CD4-positive, alpha-beta T cell treated with Interleukin-6 at 100 ng/mL for 8 hours (primary cell): Measurements from ENCODE around the gene TBX2.

Source experiments
- DNase-seq: peaks from one replicate; pipeline ENCODE4 v3.0.0-alpha.2; 2020; ENCODE audit warnings: mixed read lengths, low spot score

Gene TBX2

DNA sequence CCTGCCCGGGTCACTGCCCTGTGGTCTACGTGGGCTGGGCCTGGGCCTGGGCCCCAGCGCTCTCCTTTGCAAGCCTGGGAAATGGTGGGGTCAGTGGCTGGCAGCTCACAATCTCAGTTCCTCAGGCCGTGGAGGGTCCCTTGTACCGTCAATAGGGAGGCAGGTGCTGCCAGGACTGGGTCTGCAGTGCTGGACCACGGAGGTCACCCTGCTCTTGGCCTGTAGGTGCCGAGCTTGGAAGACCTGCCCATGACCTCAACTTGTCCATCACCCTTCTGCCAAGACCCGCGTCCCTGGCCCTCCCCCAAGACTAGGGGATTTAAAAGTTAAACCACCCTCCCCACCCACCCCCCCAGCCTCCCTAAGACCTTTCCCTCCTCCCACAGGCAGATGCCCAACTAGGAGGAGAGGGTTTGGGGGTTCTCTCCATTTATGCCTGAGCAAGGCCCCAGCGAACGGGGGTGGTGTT is 2.5 kb downstream of the TBX2 start:
- DNase-seq: no peak

DNA sequence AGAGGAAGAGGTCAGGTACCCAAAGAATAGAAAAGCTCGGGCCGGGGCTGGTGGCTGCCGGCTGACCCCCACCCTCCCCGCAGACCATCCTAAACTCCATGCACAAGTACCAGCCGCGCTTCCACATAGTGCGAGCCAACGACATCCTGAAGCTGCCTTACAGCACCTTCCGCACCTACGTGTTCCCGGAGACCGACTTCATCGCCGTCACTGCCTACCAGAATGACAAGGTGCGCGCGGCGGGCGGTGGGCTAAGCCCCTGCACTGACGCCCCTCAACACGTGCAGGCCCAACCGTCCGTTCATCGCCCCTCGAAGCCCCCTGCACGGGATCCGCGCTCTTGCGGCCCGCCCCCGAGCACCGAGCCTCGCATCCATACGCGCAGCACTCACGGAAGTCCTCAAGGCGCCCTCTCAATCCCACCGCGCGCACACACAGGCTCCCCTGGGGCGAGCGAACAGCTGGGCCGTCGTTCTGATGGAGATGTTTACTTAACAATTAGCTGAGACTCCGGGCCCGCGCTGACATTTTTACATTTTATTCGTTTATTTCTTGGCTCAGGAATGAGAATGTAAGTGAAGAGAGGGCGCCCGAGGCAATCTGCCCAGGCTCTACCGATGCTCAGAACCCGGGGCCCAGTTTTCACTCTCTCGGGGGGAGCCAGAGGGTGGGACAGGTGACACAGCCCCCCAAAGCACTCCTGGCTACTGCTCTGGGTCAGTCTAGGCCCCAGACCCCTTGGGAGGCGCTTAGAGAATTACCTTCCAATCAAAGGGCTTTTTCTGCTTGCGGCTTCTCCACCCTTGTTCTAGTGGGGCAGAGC is 3.5 kb downstream of the TBX2 start:
- DNase-seq: no peak

DNA sequence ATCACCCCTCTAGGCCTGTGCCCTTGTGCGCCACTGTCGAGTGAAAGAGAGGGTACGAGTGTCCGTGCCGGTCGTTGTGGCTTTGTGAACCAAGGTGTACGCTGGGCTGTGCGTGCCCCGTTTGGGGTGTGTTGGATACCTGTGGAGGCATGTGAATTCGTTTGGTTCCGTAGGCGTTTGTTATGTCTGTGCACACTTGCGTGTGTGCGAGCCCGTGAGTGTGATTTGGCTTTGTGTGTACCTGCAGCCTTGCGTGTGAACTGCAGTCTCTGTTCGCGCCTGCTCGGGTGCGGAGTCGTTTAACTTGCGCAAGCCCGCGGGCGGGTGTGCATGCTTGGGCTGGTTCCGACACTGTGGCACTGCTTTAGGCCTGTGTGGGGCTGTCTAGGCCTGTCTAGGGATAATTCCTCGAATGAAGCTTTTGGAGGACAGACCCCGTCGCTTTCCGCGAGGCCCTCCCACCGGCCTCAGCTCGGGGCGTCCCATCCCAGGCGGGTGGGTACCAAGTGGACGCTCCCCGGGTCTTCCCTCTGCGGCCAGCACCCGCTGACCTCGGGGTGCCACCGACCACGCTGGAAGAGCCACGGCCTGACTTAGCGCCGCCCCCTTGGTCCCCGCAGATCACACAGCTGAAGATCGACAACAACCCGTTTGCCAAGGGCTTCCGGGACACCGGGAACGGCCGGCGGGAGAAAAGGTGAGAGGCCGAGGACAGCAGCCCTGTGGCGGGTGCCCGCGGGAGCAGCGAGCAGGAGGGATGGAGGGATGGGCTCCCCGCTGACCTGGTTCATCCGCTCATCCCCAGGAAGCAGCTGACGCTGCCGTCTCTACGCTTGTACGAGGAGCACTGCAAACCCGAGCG is 4.4 kb downstream of the TBX2 start:
- no peak for DNase-seq

DNA sequence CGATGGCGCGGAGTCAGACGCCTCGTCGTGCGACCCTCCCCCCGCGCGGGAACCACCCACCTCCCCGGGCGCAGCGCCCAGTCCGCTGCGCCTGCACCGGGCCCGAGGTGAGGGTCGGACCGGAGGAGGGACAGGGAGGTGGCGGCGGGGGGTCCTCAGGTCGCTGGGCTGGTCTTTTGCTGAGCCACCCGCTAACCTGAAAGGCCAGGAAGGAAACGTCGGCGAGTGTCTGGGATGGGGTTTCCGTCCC is 4.9 kb downstream of the TBX2 start:
- DNase-seq: no peak

DNA sequence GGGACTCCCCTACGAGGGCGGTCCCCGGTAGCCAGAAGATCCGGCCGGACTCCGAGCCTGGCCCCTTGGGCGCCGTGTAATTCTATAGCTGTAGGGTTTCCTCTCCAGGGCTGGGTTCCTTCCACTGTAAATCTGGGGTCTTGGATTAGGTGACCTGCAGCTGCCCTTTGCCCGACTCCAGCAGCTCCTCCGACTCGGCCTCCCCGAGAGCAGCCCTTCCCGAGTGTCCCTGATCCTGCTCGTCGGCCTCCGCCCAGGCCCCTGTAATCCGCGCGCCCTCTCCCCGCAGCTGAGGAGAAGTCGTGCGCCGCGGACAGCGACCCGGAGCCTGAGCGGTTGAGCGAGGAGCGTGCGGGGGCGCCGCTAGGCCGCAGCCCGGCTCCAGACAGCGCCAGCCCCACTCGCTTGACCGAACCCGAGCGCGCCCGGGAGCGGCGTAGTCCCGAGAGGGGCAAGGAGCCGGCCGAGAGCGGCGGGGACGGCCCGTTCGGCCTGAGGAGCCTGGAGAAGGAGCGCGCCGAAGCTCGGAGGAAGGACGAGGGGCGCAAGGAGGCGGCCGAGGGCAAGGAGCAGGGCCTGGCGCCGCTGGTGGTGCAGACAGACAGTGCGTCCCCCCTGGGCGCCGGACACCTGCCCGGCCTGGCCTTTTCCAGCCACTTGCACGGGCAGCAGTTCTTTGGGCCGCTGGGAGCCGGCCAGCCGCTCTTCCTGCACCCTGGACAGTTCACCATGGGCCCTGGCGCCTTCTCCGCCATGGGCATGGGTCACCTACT is 5.5 kb downstream of the TBX2 start:
- DNase-seq: no peak

DNA sequence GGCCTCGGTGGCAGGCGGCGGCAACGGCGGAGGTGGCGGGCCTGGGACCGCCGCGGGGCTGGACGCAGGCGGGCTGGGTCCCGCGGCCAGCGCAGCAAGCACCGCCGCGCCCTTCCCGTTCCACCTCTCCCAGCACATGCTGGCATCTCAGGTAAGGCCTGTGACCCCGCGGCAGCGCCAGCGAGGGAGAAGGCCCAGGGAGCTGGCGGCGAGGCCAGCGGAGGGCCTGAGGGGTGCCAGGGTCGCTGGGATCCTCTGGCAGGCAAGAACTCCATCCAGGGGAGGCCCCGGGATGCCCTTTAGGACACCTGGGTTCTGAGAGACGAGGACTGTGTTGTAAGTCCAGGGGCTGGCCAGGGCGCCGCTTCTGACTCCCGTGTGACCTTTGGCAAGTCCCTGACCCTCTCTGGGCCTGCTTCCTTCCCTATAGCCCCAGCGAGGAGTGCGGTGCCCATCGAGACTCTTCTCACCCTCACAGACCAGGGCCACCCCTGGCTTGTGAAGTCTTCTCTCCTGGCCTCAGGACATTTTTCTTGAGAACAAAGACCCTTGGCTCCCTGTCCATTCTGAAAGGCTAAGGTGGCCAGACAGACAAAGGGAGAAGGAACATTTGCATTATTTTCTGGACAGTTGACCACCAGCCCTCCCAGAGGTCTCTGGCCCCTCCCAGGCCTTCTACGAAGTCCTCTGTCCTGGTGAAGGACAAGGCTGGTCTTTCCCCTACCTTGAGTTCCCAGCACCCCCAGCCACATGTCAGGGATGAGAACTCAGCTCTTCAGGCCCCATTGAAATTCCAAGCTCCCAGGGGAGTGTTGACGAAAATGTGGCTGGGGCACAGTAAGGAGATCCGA is 6.3 kb downstream of the TBX2 start:
- no peak for DNase-seq

DNA sequence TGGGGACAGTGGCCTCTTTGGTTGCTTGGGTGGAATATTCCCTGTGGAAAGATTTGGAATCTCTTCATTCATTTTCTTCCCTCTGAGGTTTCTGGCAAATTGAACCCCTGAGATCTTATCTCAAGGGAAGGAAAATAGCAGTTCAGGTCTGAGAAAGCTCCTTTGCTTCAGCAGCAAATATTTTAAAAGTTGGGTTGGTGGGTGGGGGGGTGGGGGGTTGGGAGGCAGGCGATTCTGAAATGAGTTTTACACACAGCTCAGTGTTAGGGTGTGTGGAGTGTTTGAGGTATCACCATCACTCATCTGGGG is 6.8 kb downstream of the TBX2 start:
- DNase-seq: no peak

DNA sequence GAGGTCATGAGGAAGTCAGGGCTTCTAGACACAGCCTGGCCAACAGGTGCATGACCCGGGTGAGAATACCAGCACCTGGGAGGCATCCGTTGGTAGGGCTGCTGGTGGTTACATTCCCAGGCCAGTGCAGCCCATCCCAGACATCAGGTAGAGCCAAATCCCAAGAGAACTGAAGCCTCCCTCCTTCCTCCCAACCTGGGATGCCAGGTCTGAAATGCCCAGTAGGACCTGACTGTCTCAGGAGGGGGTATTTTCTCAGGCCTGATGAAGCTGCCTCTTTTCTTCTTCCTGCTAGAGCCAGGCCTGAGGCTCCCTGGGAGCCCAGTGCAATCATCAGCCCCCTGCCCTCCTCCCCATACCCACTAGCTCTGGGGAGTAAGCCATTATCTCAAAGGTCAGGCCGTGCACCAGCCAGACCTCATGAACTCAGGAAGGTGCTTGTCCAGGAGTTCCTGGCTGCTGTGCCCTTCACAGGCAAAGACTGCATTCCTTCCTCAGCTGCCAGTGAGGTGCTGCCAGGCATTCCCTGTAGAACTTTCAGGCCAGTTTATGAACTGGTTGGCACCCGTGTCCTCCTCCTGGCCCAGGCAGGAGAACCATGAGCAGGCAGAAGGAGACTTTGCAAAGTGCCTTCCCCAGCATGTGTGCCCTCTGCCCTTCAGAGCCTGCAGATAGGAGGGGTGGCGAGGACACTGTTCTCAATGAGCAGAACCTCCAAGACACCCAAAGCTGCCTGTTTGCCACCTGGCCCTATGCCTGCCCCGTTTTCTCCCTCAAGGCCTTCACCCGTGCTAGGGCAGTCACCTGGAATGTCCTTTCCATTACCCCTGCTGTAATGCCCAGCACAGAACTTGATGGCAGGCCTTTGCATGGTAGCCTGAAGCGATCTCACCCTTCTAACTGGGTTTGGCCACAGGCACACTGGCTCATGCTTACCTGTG is 7.6 kb downstream of the TBX2 start:
- no peak for DNase-seq

DNA sequence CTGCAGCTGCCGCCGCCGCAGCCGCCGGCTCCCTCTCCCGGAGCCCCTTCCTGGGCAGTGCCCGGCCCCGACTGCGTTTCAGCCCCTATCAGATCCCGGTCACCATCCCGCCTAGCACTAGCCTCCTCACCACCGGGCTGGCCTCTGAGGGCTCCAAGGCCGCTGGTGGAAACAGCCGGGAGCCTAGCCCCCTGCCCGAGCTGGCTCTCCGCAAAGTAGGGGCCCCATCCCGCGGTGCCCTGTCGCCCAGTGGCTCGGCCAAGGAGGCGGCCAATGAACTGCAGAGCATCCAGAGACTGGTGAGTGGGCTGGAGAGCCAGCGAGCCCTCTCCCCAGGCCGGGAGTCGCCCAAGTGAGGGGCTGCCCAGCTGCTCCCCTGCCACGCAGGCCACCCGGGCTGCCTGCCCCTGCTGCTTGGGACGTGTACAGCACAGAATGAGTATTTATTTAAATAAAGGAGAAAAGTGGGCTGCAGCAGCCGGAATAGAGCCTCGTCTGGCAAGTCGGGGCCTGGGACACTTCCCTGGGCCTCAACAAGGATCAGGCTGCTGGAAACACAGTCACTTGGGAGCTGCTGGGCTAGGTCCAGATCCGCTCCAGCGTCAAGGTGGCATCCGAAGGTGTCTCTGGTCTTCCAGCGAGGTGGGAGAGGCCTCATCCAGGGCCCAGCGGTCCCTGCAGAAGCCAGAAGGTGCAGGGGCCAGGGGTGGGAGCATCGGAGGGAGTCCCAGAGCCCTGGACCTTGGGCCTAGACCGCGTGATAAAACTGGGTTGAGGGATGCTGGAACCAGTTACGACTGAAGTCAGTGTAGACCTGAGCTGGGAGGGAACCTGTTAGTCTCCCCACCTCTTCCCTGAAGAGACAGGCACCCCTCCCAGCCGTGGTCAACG is 8.8 kb downstream of the TBX2 start:
- no peak for DNase-seq

DNA sequence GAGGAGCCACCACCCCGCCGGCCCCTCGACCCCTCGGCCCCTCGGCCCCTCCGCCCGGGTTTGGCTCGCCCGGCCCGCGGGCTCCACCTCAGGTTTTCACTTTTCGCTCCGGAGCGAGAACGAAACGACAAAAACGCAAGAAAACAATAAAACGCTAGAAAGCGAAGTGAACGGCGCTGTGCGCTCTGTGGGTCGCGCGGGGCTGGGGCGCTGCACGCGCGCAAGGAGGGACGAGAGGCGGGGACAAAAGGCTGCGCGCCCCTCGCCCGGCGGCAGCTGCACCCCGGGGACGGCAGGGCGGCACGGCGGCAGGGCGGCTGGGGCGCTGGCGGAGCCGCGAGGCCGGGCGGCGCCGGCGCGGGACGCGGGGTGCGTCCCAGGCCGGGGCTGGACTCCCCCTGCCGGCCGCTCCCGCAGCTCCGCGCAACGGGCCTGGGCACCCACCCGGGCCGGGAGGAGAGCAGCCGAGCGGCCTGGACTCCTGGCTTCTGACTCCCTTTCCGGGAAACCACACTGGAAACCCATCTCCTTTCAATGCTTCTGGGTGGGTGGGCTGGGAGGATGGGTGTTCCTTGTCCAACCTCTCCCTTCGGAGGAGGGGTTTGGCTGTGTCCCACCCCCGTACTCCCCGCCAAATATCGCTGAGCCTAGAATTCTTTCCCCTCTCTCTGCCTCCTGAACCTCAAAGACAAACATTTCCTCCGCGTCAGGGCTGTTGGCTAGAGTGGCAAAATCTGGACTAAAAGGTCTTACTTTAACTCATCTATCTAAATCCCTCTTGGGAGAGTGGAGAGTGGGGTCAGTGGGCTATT is 9.9 kb downstream of the TBX2 start:
- no peak for DNase-seq

DNA sequence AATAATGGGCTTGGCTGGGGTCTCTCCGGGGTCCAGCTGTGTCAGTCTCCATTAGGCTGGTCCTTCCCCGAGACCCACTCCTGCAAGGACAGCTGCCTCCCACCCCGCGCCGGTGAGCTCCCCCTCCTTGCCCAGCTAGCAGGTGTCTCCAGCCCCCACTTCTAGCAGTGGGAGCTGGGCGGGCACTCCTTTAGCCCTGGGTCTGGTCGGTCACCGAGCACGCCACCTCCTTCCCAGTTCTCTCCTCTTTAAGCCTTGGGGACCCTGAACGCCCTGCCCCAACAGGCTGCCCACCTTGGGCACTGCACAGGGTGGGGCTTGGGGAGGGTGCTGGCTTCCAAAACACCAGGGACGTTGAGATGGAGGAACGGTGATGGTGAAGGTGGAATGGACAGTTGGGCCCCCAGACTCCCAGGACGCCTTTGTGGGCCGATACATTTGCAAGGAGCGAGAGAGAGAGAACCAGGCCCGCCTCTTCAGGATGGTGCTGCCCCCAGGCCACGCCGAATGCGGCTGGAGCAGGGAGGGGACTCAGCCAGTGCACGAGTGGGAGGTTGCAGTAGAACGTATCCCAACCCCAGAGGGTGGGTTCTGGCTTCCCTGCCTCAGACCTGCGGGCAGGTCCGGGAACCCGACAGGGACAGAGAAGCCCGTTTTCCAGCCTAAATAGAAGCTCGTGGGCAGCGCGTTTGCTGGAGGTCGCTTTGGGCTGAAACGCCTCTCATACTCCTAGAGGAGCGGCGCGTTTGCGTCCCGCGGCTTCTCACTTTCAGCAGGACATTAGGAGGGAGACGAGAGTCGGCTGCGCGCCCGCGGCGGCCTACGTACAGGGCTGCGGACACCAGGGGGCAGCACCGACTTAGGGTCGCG is 10.7 kb downstream of the TBX2 start:
- DNase-seq: peak; percentile 62

DNA sequence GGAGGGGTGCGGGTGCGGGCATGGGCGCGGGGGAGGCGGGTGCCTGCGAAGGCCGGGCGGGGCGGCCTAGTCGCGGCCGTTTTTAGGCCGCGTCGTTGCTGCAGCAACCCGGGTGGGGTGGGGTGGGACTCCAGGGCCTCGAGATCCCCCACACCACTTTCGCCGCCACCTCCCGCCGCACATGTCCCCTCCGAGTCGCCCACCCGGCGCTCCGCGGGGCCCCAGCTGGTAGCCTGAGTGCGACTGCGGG is 11.3 kb downstream of the TBX2 start:
- DNase-seq: no peak

DNA sequence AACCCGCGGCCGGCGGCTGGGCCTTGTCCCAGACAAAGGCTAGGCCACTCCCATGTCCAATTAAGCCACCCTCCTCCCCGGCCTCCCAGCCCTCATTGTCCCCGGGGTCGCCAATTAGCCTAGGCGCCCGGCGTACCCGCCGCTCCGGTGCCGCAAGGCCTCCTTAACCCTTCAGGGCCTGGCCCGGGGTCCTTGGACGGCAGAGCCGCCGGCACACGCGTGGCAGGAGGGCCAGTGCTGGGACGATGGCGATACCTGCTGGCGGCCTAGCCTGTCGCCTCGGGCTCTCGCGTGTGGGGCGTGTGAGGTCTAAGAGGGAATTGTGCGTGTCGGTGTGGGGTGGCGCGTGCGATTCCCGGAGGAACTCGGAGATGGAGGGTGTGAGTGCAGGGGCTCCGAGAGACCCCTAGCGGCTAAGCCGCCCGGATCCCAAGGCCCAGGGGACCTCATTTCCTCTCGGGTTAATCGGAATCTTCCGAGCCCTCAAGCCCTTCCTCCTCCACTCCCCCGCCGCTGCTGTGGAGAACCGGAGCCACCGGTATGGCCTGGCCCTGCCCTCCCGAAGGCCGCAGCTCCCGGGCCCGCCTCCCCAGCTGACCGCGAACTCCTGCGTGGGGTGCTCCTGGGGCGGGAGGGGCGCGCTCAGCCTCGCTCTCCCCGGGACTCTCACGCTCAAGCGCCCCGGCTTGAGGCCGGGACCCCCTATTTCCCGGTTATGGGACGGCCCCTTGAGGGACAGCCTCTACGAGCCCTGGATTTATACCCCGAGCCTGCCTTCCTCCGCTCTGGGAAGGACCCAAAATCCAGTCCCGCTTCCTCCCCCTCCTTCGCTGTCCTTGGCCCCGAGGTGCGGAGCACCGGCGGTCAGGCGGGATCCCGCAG is 11.9 kb downstream of the TBX2 start:
- DNase-seq: no peak

DNA sequence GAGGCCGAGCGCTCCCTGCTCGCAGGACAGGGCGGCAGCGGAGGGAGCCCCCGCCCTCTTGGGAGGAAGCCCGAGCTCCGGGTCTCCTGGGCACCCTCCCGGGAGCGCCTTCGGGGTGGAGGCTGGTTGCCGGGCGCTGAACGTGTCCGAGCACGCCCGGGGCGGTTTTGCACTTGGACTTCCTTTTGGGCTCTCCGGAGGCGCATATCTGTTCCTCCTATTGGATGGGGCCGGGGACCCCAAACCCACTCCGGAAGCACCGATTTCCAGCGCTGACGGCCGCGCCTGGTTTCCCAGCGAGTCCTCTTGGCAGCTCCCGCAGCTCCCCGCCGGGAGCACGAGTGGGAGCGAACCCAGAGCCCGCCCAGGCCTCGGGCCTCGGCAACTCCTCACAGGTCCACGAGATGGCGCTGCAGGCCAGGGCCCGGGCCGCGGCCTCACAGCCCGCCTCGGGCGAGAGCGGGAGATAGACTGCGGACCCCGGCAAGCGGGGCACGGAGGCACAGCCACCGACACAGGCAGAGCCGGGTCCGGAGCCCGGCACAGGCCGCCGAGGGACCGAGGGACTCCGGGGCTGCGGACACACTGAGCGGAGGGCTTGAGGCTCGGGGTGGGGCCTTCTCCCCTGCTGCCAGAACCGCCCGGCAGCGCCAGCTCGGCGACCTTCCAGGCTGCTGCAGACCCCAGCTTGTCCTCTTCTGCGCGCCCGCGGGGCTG is 12.7 kb downstream of the TBX2 start:
- DNase-seq: peak; percentile 68

DNA sequence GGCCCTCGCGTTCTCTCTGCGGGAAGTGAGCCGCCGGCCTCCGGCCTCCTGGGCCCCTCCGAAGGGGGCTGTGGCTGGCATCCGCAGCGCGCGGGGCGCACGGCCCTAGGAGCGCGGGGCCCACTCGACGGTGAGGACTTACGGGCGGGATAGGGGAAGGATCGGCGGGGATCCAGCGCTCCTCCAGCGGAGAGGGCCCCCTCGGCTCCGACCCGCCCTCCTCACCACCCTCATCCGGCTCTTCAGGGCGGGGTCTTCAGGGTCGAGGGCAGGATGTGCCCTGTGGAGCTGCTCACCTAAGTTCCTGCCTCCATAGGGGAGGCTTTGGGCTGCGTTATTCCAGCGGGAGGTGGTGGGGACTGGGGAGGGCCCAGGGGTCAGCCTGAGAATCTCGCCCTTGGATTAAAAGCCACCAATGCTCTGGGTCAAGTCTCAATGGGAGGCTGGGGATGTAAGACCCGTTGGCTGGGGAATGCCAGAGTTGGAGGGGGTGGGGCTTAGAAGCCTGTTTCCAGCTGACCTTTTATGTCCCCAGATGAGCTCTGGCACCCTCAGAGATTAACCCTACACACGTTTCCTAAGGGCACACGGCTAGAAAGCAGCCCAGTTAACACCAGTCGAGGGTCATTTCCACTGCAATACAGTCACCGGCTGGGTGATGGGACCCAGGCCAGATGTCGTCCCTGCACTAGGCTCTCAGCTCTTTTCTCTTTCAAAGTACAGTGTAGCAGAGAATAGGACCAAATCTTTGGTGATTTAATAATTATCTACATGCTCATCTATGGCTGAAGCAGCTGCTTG is 13.4 kb downstream of the TBX2 start:
- DNase-seq: no peak

DNA sequence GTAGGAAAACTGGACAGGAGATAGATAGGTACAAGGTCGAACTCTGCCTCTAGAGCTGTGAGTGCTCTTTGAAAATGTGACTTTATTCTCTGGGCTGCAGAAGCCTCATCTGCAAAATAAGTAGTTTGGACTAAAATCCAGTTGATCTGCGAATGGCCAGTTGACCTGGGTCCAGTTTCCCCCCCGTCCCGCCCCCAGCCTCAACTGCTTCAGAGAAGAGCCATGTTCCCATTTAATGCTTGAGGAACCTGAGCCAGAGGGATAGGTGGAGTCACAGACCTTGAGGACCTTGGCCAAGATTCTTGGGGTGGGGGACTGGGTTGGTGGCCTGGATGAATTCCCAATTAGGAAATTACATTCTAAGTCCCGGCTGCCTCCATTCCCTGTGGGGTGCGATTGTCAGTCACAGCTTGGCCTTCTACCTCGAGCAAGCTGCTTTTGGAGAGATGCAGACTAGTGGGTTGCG is 14.1 kb downstream of the TBX2 start:
- no peak for DNase-seq
